A375 (cell line): ENCODE measurements around the gene CEACAM7. TPM values are rescaled to one million over a fixed set of nuclear protein-coding genes. Genes with fewer than 3 reads are reported as not detected.

ENCODE experiments used
- small RNA-seq: library from RNA; depleted of rRNA; stranded (forward); fragments of <200 nt; gene quantifications from one replicate; pipeline ENCODE3, GENCODE V24; 2014
- total RNA-seq: library from RNA; depleted of rRNA; stranded (reverse); fragments of >200 nt; shearing (Covaris generic); gene quantifications from 2 replicates; pipeline ENCODE4 v1.2.3, GENCODE V29; 2014; rRNA removed

The CEACAM7 gene
- total RNA-seq, result not detected in 2 replicates

GRCh38 chr19:41688098-41688497 lies at the start of gene CEACAM7:
TSS of gene CEACAM7 (minus strand) at chr19:41688270. CDS start at chr19:41688165, 105 bp downstream.

GRCh38 chr19:41708481-41708880 lies 20.4 kb upstream of the CEACAM7 start, which contains the start of gene CEACAM5:
TSS of gene CEACAM5 (plus strand) at chr19:41708626. CDS start at chr19:41708732, 106 bp downstream.

GRCh38 chr19:41626877-41627276 lies 61.2 kb downstream of the CEACAM7 start, which contains the start of gene CEACAM4:
TSS of gene CEACAM4 (minus strand) at chr19:41627074. CDS start at chr19:41626963, 111 bp downstream.

Small RNA genes lying within 50 kb of the gene (small RNA-seq; reads per million reads assigned to genes)
- not detected for gene AC243960.4

Other genes with a start within 250 kb of the CEACAM7 start
- 32.9 and 35.2 TPM in 2 replicates for gene DMAC2, start 248.4 kb downstream of the CEACAM7 start, total RNA-seq
- not detected in 2 replicates for gene ERICH4, start 245.1 kb downstream of the CEACAM7 start, total RNA-seq
- not detected in 2 replicates for gene CEACAM21, start 112.1 kb downstream of the CEACAM7 start, total RNA-seq
- gene CEACAM4, start 61.2 kb downstream of the CEACAM7 start, total RNA-seq, result not detected in 2 replicates
- not detected in 2 replicates for gene CEACAM5, start 20.4 kb upstream of the CEACAM7 start, total RNA-seq
- not detected in 2 replicates for gene CEACAM6, start 67.3 kb upstream of the CEACAM7 start, total RNA-seq
- gene CEACAM3, start 108.3 kb upstream of the CEACAM7 start, total RNA-seq, result not detected in 2 replicates
- not detected in 2 replicates for gene LYPD4, start 156.4 kb upstream of the CEACAM7 start, total RNA-seq
- not detected in 2 replicates for gene DMRTC2, start 156.8 kb upstream of the CEACAM7 start, total RNA-seq
- 2,531 and 2,844 TPM in 2 replicates for gene RPS19, start 172.0 kb upstream of the CEACAM7 start, total RNA-seq
- not detected in 2 replicates for gene CD79A, start 189.0 kb upstream of the CEACAM7 start, total RNA-seq
- gene ARHGEF1, start 194.9 kb upstream of the CEACAM7 start, total RNA-seq, result 151 and 166 TPM in 2 replicates
- not detected in 2 replicates for gene ERFL, start 240.2 kb upstream of the CEACAM7 start, total RNA-seq